Fibroblast of pulmonary artery (primary cell): Measurements from ENCODE around the gene ASB18.

ENCODE experiments used
- DNase-seq: peaks from one replicate; pipeline ENCODE4 v3.0.0-alpha.2; 2010; ENCODE audit warnings: low read depth
- H3K4me3 ChIP-seq: replicated peaks from 2 replicates; pipeline ENCODE4 v1.5.1; 2011; ENCODE audit warnings: low read depth, mild to moderate bottlenecking, control low read depth, low read length, moderate library complexity
- TF ChIP-seq, protein P1 (sequence below): IDR thresholded peaks from 2 replicates; pipeline ENCODE4 v1.5.1; 2011; ENCODE audit warnings: mild to moderate bottlenecking, control low read depth, low read length, inconsistent platforms; ENCODE audit errors: missing control alignments

Gene ASB18

DNA sequence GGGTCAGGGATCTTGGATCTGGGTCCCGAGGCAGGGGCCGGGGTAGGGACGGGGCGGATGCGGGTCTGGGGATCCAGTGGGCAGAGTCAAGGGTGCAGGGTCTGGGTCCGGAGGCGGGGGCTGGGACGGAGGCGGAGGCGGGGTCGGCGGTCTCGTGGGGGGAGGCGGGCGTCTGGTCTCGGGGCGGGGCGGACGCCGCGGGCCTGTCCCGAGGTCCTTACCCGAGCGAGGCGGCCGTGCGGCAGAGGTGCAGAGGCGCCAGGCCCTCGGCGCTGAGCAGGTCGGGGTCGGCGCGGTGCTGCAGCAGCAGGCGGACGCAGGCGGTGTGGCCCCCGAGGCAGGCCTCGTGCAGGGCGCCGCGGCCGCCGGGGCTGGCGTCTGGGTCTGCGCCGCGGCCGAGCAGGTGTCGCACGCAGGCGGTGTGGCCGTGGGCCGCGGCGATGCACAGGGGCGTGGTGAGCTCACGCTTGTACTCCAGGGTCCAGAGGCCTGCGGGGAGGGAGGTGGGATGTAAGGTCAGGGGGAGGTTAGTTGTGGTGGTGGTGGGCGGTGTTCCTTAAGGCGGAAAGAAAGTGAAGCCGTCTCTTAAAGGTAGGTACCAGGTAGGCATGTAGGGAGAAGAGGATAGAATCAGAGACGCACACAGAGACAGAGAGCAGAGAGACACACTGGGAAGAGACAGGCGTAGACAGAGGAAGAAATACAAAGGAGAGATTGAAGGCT, 26.6 kb downstream of the ASB18 start:
- DNase-seq = no peak
- TF ChIP-seq, protein P1, sequence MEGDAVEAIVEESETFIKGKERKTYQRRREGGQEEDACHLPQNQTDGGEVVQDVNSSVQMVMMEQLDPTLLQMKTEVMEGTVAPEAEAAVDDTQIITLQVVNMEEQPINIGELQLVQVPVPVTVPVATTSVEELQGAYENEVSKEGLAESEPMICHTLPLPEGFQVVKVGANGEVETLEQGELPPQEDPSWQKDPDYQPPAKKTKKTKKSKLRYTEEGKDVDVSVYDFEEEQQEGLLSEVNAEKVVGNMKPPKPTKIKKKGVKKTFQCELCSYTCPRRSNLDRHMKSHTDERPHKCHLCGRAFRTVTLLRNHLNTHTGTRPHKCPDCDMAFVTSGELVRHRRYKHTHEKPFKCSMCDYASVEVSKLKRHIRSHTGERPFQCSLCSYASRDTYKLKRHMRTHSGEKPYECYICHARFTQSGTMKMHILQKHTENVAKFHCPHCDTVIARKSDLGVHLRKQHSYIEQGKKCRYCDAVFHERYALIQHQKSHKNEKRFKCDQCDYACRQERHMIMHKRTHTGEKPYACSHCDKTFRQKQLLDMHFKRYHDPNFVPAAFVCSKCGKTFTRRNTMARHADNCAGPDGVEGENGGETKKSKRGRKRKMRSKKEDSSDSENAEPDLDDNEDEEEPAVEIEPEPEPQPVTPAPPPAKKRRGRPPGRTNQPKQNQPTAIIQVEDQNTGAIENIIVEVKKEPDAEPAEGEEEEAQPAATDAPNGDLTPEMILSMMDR = no peak
- H3K4me3 ChIP-seq = no peak overlapping the region

DNA sequence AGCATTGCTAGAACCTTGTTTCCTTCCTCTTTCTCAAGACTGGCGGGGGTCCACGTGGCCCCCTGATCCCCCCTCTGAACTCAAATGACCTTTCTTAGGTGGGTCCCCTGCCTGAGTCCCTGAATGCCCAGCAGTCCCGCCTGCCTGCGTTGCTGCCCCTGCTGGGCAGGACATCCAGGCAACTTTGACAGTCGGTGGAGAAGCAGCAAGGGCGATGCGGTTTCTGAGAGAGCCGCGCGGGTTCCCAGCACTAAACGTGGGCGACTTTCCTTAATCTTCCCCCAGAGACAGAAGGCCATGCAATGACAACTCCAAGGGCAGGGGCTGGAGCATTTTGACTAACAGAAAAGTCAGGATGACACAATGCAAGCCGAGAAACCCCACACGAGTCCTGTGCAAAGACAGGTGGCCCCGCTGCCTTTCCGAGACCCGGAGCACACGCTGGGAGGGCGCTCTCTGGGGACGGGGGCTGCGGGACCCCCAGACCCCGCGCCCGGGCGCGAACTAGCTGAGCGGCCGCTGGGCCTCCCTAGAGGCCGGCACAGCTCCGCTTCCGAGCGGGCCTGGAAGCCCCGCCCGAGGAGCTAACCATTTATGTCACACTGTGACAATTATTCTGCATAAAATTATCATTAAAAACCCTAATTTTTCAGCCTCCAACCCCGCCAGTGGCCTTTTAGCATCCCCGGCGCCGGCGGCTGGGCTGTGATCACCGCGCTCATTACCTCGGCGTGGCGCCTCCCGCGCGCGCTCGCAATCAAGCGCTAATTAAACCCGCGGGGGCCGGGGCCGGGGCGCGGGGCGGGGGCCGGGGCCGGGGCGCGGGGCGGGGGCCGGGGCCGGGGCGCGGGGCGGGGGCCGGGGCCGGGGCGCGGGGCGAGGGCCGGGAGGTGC, 27.4 kb downstream of the ASB18 start:
- TF ChIP-seq, protein P1 = no peak
- no peak for DNase-seq
- no peak overlapping the region for H3K4me3 ChIP-seq

DNA sequence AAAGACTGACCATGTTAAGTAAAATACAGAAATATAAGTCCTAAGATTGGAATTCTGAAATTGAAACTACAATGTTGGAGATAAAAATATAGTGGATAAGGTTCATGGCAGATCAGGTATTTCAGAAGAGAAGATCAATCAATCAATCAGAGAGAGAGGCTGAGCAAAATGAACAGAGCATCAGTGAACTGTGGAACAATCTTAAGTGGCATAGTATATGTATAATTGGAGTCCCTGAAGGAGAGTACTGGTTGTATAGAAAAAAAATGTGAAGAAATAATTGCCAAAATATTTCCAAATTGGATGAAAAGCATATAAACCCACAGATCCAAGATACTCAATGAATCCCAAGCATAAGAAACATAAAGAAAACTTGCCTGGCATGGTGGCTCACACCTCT, 35.0 kb downstream of the ASB18 start:
- TF ChIP-seq, protein P1 = no peak
- H3K4me3 ChIP-seq = no peak overlapping the region
- no peak for DNase-seq

DNA sequence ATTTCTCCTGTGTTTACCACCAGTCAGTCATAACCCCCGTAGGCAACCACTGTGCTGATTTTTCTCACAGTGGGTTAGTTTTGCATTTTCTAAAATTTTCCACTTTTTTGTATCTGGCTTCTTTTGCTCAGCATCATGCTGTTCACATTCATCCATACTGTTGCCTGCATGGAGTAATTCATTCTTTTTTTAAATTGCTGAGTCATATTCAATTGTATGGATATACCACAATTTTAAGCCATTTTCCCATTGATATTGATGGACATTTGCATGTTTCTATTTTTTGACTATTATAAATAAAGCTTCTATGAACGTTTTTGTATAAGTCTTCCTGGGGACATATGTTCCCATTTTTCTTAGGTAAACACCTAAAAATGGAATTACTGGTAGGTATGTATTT, 40.5 kb downstream of the ASB18 start:
- no peak overlapping the region for H3K4me3 ChIP-seq
- no peak for DNase-seq
- TF ChIP-seq, protein P1 = no peak

DNA sequence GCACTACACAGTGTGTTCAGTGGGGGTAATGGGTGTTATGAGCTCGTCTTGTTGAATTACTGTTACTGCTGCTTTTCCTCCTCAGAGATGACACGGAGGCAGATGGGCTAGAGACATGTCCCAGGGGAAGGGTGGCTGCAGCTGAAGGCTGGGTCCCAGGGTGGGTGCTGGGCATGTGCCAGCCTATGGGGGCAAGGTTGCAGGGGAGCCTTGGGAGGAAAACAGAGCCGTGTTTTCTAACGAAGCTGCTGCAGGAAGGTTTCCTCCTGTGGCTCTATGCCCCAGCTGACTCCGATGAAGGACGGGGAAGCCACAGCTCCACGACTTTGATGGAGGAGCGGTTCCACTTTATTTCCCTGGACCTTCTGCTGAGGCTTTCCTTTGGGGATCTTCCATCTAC, 42.4 kb downstream of the ASB18 start:
- H3K4me3 ChIP-seq = no peak overlapping the region
- TF ChIP-seq, protein P1 = no peak
- no peak for DNase-seq

DNA sequence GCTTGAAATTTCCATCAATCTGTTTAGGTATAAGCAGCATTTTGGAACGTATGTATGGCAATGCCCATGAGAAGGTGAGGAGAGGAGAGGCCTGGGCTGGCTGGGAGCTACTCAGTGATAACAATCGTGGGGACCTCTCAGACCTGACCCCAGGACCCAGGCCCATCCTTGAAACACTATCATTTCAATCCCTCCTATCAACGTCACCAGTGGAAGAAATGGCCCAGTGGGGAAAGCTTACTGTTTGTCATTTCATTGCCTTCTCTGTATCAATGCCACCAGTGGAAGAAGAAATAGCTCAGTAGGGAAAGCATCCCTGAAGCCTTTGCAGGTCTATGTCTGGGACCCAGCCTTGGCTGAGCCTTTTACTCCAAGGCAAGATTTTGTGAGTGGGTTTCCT, 44.8 kb downstream of the ASB18 start:
- no peak for DNase-seq
- TF ChIP-seq, protein P1 = no peak

More for the DNA sequence above, 44.8 kb downstream of the ASB18 start:
- no peak overlapping the region for H3K4me3 ChIP-seq
